Activated CD4-positive, alpha-beta T cell treated with anti-CD3 and anti-CD28 coated beads, Interleukin-2, amount 10 ng/mL, durations not matched to agents 7 days and 5 days (primary cell): ENCODE measurements around the gene IL1RAPL1. TPM values are rescaled to one million over a fixed set of nuclear protein-coding genes. Genes with fewer than 3 reads are reported as not detected.

ENCODE experiments used
- CTCF ChIA-PET: fragments of 350-600 bp; sonication (Branson Sonifier 250); formaldehyde crosslinking; loops from one replicate; lab custom pipeline; 2021; ENCODE audit warnings: antibody characterized with exemption; lab: Charles Lee
- POLR2A ChIA-PET: fragments of 350-600 bp; sonication (Branson Sonifier 250); formaldehyde crosslinking; loops from one replicate; lab custom pipeline; 2021; ENCODE audit warnings: antibody characterized with exemption; lab: Charles Lee
- DNase-seq: peaks from one replicate; pipeline ENCODE4 v3.0.0-alpha.2; 2020
- H3K27ac Mint-ChIP-seq: one replicate; pipeline ENCODE4 v1.8.0; 2021; ENCODE audit warnings: mild to moderate bottlenecking, moderate library complexity, mixed read lengths
- H3K27me3 Mint-ChIP-seq: one replicate; pipeline ENCODE4 v1.8.0; 2021; ENCODE audit warnings: mixed read lengths
- H3K36me3 Mint-ChIP-seq: one replicate; pipeline ENCODE4 v1.8.0; 2021; ENCODE audit warnings: low read depth, mixed read lengths
- H3K4me1 Mint-ChIP-seq: one replicate; pipeline ENCODE4 v1.8.0; 2021; ENCODE audit warnings: mixed read lengths
- H3K4me3 Mint-ChIP-seq: one replicate; pipeline ENCODE4 v1.8.0; 2021; ENCODE audit warnings: mild to moderate bottlenecking, moderate library complexity, mixed read lengths
- H3K9me3 Mint-ChIP-seq: one replicate; pipeline ENCODE4 v1.8.0; 2021; ENCODE audit warnings: mixed read lengths
- total RNA-seq, 2 experiments: library from RNA; stranded (reverse); gene quantifications; one replicate each; pipeline ENCODE4 v1.2.3, GENCODE V29; 2021

The IL1RAPL1 gene
- total RNA-seq, 2 experiments from 2014 or later: not detected

- H3K36me3 Mint-ChIP-seq: no peaks in the 10 kb centered on the region
- no peak overlapping the region for H3K27ac Mint-ChIP-seq
- no peaks in the 10 kb centered on the region for H3K4me1 Mint-ChIP-seq
- no peaks in the 10 kb centered on the region for H3K9me3 Mint-ChIP-seq
- no peak overlapping the region for H3K4me3 Mint-ChIP-seq
- no peak for DNase-seq
- ChIA-PET CTCF (no interaction called here), POLR2A (no interaction called here)
- H3K27me3 Mint-ChIP-seq: no peaks in the 10 kb centered on the region
Observed at GRCh38 chrX:29590921-29591320, 1003.7 kb downstream of the IL1RAPL1 start.

- H3K4me3 Mint-ChIP-seq: no peak overlapping the region
- ChIA-PET CTCF (no interaction called here), POLR2A (no interaction called here)
- H3K9me3 Mint-ChIP-seq: no peaks in the 10 kb centered on the region
- H3K36me3 Mint-ChIP-seq: no peaks in the 10 kb centered on the region
- no peaks in the 10 kb centered on the region for H3K4me1 Mint-ChIP-seq
- no peak overlapping the region for H3K27ac Mint-ChIP-seq
- no peaks in the 10 kb centered on the region for H3K27me3 Mint-ChIP-seq
- no peak for DNase-seq
Observed at GRCh38 chrX:29604381-29604780, 1017.1 kb downstream of the IL1RAPL1 start.

GRCh38 chrX:29617276-29617675 lies 1030.0 kb downstream of the IL1RAPL1 start:
- H3K27ac Mint-ChIP-seq: no peak overlapping the region
- ChIA-PET POLR2A (no interaction called here), CTCF (no interaction called here)
- H3K27me3 Mint-ChIP-seq: no peaks in the 10 kb centered on the region
- H3K9me3 Mint-ChIP-seq: no peaks in the 10 kb centered on the region
- no peaks in the 10 kb centered on the region for H3K4me1 Mint-ChIP-seq
- no peak overlapping the region for H3K4me3 Mint-ChIP-seq
- no peak for DNase-seq
- no peaks in the 10 kb centered on the region for H3K36me3 Mint-ChIP-seq

- Mint-ChIP-seq H3K9me3 (no peaks in the 10 kb centered on the region), H3K27ac (no peak overlapping the region), H3K4me3 (no peak overlapping the region), H3K4me1 (no peaks in the 10 kb centered on the region), H3K27me3 (no peaks in the 10 kb centered on the region), H3K36me3 (no peaks in the 10 kb centered on the region)
- ChIA-PET CTCF (no interaction called here), POLR2A (no interaction called here)
- DNase-seq: no peak
Observed at GRCh38 chrX:29617725-29618124, 1030.5 kb downstream of the IL1RAPL1 start.

GRCh38 chrX:29627833-29628232 lies 1040.6 kb downstream of the IL1RAPL1 start:
- ChIA-PET POLR2A (no interaction called here), CTCF (interaction anchor here (0.7 kb wide), 1 partner anchor 875 kb away, joined by 3 read pairs; no protein-coding TSS in a partner anchor)
- Mint-ChIP-seq H3K36me3 (no peaks in the 10 kb centered on the region), H3K4me1 (no peaks in the 10 kb centered on the region), H3K27me3 (no peaks in the 10 kb centered on the region), H3K4me3 (no peak overlapping the region), H3K9me3 (no peaks in the 10 kb centered on the region), H3K27ac (no peak overlapping the region)
- DNase-seq: no peak

GRCh38 chrX:29634516-29634915 lies 1047.3 kb downstream of the IL1RAPL1 start:
- Mint-ChIP-seq H3K36me3 (no peaks in the 10 kb centered on the region), H3K4me3 (no peak overlapping the region), H3K9me3 (no peaks in the 10 kb centered on the region), H3K27me3 (no peaks in the 10 kb centered on the region), H3K4me1 (no peaks in the 10 kb centered on the region), H3K27ac (no peak overlapping the region)
- ChIA-PET POLR2A (no interaction called here), CTCF (no interaction called here)
- DNase-seq: no peak

- no peaks in the 10 kb centered on the region for H3K4me1 Mint-ChIP-seq
- ChIA-PET POLR2A (no interaction called here), CTCF (no interaction called here)
- H3K9me3 Mint-ChIP-seq: no peaks in the 10 kb centered on the region
- no peaks in the 10 kb centered on the region for H3K36me3 Mint-ChIP-seq
- H3K4me3 Mint-ChIP-seq: no peak overlapping the region
- DNase-seq: no peak
- H3K27ac Mint-ChIP-seq: no peak overlapping the region
- no peaks in the 10 kb centered on the region for H3K27me3 Mint-ChIP-seq
Observed at GRCh38 chrX:29636331-29636730, 1049.1 kb downstream of the IL1RAPL1 start.

GRCh38 chrX:29640106-29640505 lies 1052.9 kb downstream of the IL1RAPL1 start:
- Mint-ChIP-seq H3K36me3 (no peaks in the 10 kb centered on the region), H3K27me3 (no peaks in the 10 kb centered on the region), H3K27ac (no peak overlapping the region), H3K4me3 (no peak overlapping the region), H3K9me3 (no peaks in the 10 kb centered on the region), H3K4me1 (no peaks in the 10 kb centered on the region)
- ChIA-PET POLR2A (no interaction called here), CTCF (no interaction called here)
- no peak for DNase-seq

- Mint-ChIP-seq H3K27me3 (no peaks in the 10 kb centered on the region), H3K4me3 (no peak overlapping the region)
Observed at GRCh38 chrX:29641461-29641860, 1054.2 kb downstream of the IL1RAPL1 start.

GRCh38 chrX:29643181-29643580 lies 1055.9 kb downstream of the IL1RAPL1 start:
- POLR2A ChIA-PET: no interaction called here
- H3K27ac Mint-ChIP-seq: no peak overlapping the region
- H3K9me3 Mint-ChIP-seq: peaks cover 3% of the 10 kb centered on the region
- H3K4me1 Mint-ChIP-seq: no peaks in the 10 kb centered on the region
- no peaks in the 10 kb centered on the region for H3K27me3 Mint-ChIP-seq
- no peak overlapping the region for H3K4me3 Mint-ChIP-seq
- no peak for DNase-seq
- CTCF ChIA-PET: no interaction called here
- H3K36me3 Mint-ChIP-seq: no peaks in the 10 kb centered on the region

More at GRCh38 chrX:29641461-29641860, 1054.2 kb downstream of the IL1RAPL1 start:
- Mint-ChIP-seq H3K36me3 (no peaks in the 10 kb centered on the region), H3K4me1 (no peaks in the 10 kb centered on the region), H3K9me3 (peaks cover 3% of the 10 kb centered on the region), H3K27ac (no peak overlapping the region)
- CTCF ChIA-PET: no interaction called here
- POLR2A ChIA-PET: no interaction called here
- DNase-seq: no peak

GRCh38 chrX:29648161-29648560 lies 1060.9 kb downstream of the IL1RAPL1 start:
- Mint-ChIP-seq H3K4me1 (no peaks in the 10 kb centered on the region), H3K9me3 (peaks cover 3% of the 10 kb centered on the region), H3K27me3 (no peaks in the 10 kb centered on the region), H3K27ac (no peak overlapping the region), H3K36me3 (no peaks in the 10 kb centered on the region), H3K4me3 (no peak overlapping the region)
- ChIA-PET POLR2A (no interaction called here), CTCF (no interaction called here)
- DNase-seq: no peak

- H3K4me3 Mint-ChIP-seq: no peak overlapping the region
- ChIA-PET POLR2A (no interaction called here), CTCF (no interaction called here)
- H3K9me3 Mint-ChIP-seq: no peaks in the 10 kb centered on the region
- H3K27ac Mint-ChIP-seq: no peak overlapping the region
- H3K36me3 Mint-ChIP-seq: no peaks in the 10 kb centered on the region
- no peaks in the 10 kb centered on the region for H3K27me3 Mint-ChIP-seq
- DNase-seq: no peak
- H3K4me1 Mint-ChIP-seq: no peaks in the 10 kb centered on the region
Observed at GRCh38 chrX:29652484-29652883, 1065.2 kb downstream of the IL1RAPL1 start.

GRCh38 chrX:29653721-29654120 lies 1066.5 kb downstream of the IL1RAPL1 start:
- no peak overlapping the region for H3K27ac Mint-ChIP-seq
- no peaks in the 10 kb centered on the region for H3K36me3 Mint-ChIP-seq
- no peak for DNase-seq
- ChIA-PET POLR2A (no interaction called here), CTCF (no interaction called here)
- no peaks in the 10 kb centered on the region for H3K4me1 Mint-ChIP-seq
- H3K27me3 Mint-ChIP-seq: no peaks in the 10 kb centered on the region
- no peaks in the 10 kb centered on the region for H3K9me3 Mint-ChIP-seq
- H3K4me3 Mint-ChIP-seq: no peak overlapping the region

GRCh38 chrX:29659911-29660310 lies 1072.7 kb downstream of the IL1RAPL1 start:
- no peak overlapping the region for H3K4me3 Mint-ChIP-seq
- H3K9me3 Mint-ChIP-seq: no peaks in the 10 kb centered on the region
- H3K4me1 Mint-ChIP-seq: no peaks in the 10 kb centered on the region
- no peaks in the 10 kb centered on the region for H3K27me3 Mint-ChIP-seq
- DNase-seq: no peak
- H3K36me3 Mint-ChIP-seq: no peaks in the 10 kb centered on the region
- no peak overlapping the region for H3K27ac Mint-ChIP-seq
- POLR2A ChIA-PET: no interaction called here
- CTCF ChIA-PET: no interaction called here
